ENCODE measurements around the gene VEZT.

Gene VEZT

GRCh38 chr12:95336387-95337067, 118.9 kb downstream of the VEZT start:
- in situ Hi-C loops (cut with MboI; ENCODE audit: low pct_unique_long_range_greater_than_20kb, low sequenced_read_pairs) = no loop called here
- no peak for DNase-seq

- in situ Hi-C loops (cut with MboI; ENCODE audit: low pct_unique_long_range_greater_than_20kb, low sequenced_read_pairs) = no loop called here
- no peak for DNase-seq
Observed at GRCh38 chr12:95337146-95337545, 119.5 kb downstream of the VEZT start.

GRCh38 chr12:95339086-95339788, 121.6 kb downstream of the VEZT start:
- in situ Hi-C loops (cut with MboI; ENCODE audit: low pct_unique_long_range_greater_than_20kb, low sequenced_read_pairs) = no loop called here
- no peak for DNase-seq

- DNase-seq = no peak
- in situ Hi-C loops (cut with MboI; ENCODE audit: low pct_unique_long_range_greater_than_20kb, low sequenced_read_pairs) = no loop called here
Observed at GRCh38 chr12:95342008-95342407, 124.4 kb downstream of the VEZT start.

- in situ Hi-C loops (cut with MboI; ENCODE audit: low pct_unique_long_range_greater_than_20kb, low sequenced_read_pairs) = no loop called here
- DNase-seq = no peak
Observed at GRCh38 chr12:95343461-95344230, 126.0 kb downstream of the VEZT start.

- no peak for DNase-seq
- in situ Hi-C loops (cut with MboI; ENCODE audit: low pct_unique_long_range_greater_than_20kb, low sequenced_read_pairs) = no loop called here
Observed at GRCh38 chr12:95349291-95349690, 131.7 kb downstream of the VEZT start.

GRCh38 chr12:95351748-95352147, 134.1 kb downstream of the VEZT start:
- DNase-seq = no peak
- in situ Hi-C loops (cut with MboI; ENCODE audit: low pct_unique_long_range_greater_than_20kb, low sequenced_read_pairs) = no loop called here

All from KBM-7 (cell line).